Esophagus muscularis mucosa (tissue), 4 donors: Measurements from ENCODE around the gene C16orf74. TPM values are rescaled to one million over a fixed set of nuclear protein-coding genes. Genes with fewer than 3 reads are reported as not detected.

Experiments used
- DNase-seq: peaks from one replicate; pipeline ENCODE4 v3.0.0-alpha.2; 2017; ENCODE audit errors: extremely low spot score
- H3K27ac ChIP-seq, 4 donors: fragments of 200-600 bp; sonication (generic); replicated peaks in 1 of 4; 1 replicate in 3 of 4; 2 replicates in 1 of 4; pipeline ENCODE4 v1.5.1; 2016 to 2019; ENCODE audit warnings: mild to moderate bottlenecking in 1 of 4
- H3K27me3 ChIP-seq, 4 donors: fragments of 200-600 bp; sonication (generic); one replicate each; pipeline versions ENCODE4 v1.5.1 to v1.6.0; 2016 to 2019
- H3K36me3 ChIP-seq, 4 donors: fragments of 200-600 bp; sonication (generic); one replicate each; pipeline ENCODE4 v1.5.1; 2016 to 2019
- H3K4me1 ChIP-seq, 4 donors: fragments of 200-600 bp; sonication (generic); one replicate each; pipeline ENCODE4 v1.5.1; 2016 to 2019
- H3K4me3 ChIP-seq, 4 donors: fragments of 200-600 bp; sonication (generic); 1 replicate in 2 of 4; 2 replicates in 2 of 4; pipeline ENCODE4 v1.5.1; 2016 to 2019; ENCODE audit warnings: mild to moderate bottlenecking in 4 of 4, moderate library complexity in 1 of 4
- H3K9me3 ChIP-seq, 4 donors: fragments of 200-600 bp; sonication (generic); 1 replicate in 3 of 4; 2 replicates in 1 of 4; pipeline ENCODE4 v1.5.1; 2016 to 2019
- EP300 ChIP-seq: sonication (generic); formaldehyde crosslinking; IDR thresholded peaks from one replicate; pipeline ENCODE4 v1.6.1; 2017; ENCODE audit warnings: antibody characterized with exemption
- POLR2A ChIP-seq: fragments of 450-650 bp; IDR thresholded peaks from one replicate; pipeline ENCODE4 v1.6.1; 2017; ENCODE audit warnings: antibody characterized with exemption, moderate library complexity, mild to moderate bottlenecking, low read depth
- POLR2AphosphoS5 ChIP-seq, 2 donors: sonication (generic); formaldehyde crosslinking; IDR thresholded peaks; one replicate each; pipeline ENCODE4 v1.6.1; 2017; ENCODE audit warnings: antibody characterized with exemption in 2 of 2
- WGBS: methylation state at CpG from one replicate; pipeline ENCODE4 v1.1.5; 2018; 5-methylcytosine and 5-hydroxymethylcytosine counted together
- intact Hi-C: fragments of 100-400 bp; cut with DNase I; formaldehyde crosslinking; loops from one replicate; pipeline ENCODE4 v1.15.1; 2023
- total RNA-seq, 4 donors: library from RNA; depleted of rRNA; stranded (reverse); fragments of >200 nt; gene quantifications; one replicate each; pipeline versions ENCODE4 v1.1.0 to v1.2.1, GENCODE V29; 2016
- TF ChIP-seq, protein P1 (sequence below), 3 experiments: fragments of 200-600 bp in 2 of 3; fragments of 450-650 bp in 1 of 3; sonication (generic) in 2 of 3; IDR thresholded peaks; one replicate each; pipeline ENCODE4 v1.5.1; 2017 to 2019; ENCODE audit warnings: antibody characterized with exemption in 3 of 3, mild to moderate bottlenecking in 2 of 3, moderate library complexity in 1 of 3

Gene C16orf74
- total RNA-seq, 4 donors from 2014 or later, result 0.83 to 2.4 (median 0.83) TPM; not detected in 1

DNA sequence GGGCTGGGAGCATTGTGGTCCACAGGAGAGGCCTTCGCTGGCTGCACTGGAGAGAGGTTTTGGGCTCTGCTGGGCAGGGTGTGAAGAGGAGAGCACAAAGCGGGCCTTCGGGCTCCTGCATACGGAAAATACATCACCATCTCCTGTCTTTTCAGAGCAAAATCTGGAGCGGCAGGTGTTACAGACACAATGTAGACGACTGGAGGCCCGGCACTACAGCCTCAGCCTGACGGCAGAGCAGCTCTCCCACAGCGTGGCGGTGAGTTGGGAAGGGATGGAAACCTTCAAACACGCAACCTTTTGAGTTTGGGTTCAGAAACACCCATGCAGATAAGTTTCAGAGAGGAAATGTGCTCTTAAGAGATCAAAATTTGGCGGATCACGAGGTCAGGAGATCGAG, 80.1 kb downstream of the C16orf74 start:
- intact Hi-C loops, result no loop called here
- Histone ChIP-seq H3K36me3 (peaks cover 52 to 96% (median 75%) of the 10 kb centered on the region in 4 donors), H3K9me3 (no peaks in the 10 kb centered on the region), H3K27ac (no peak overlapping the region), H3K27me3 (no peaks in the 10 kb centered on the region), H3K4me1 (peaks cover 8 to 12% (median 11%) of the 10 kb centered on the region in 4 donors), H3K4me3 (no peak overlapping the region)
- TF ChIP-seq POLR2A (no peak), EP300 (no peak), POLR2AphosphoS5 (IDR thresholded peaks at IDR 0.05) (no peak)
- TF ChIP-seq, protein P1, sequence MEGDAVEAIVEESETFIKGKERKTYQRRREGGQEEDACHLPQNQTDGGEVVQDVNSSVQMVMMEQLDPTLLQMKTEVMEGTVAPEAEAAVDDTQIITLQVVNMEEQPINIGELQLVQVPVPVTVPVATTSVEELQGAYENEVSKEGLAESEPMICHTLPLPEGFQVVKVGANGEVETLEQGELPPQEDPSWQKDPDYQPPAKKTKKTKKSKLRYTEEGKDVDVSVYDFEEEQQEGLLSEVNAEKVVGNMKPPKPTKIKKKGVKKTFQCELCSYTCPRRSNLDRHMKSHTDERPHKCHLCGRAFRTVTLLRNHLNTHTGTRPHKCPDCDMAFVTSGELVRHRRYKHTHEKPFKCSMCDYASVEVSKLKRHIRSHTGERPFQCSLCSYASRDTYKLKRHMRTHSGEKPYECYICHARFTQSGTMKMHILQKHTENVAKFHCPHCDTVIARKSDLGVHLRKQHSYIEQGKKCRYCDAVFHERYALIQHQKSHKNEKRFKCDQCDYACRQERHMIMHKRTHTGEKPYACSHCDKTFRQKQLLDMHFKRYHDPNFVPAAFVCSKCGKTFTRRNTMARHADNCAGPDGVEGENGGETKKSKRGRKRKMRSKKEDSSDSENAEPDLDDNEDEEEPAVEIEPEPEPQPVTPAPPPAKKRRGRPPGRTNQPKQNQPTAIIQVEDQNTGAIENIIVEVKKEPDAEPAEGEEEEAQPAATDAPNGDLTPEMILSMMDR (IDR thresholded peaks at IDR 0.05), result no peak
- no peak for DNase-seq
- WGBS, result 93% methylated on average over 14 of the region's 14 CpGs

GRCh38 chr16:85668676-85669424, 82.0 kb downstream of the C16orf74 start:
- Histone ChIP-seq H3K4me3 (no peak overlapping the region), H3K27ac (no peak overlapping the region), H3K27me3 (no peaks in the 10 kb centered on the region), H3K36me3 (peaks cover 66 to 96% (median 91%) of the 10 kb centered on the region in 4 donors), H3K4me1 (peaks cover 2 to 5% (median 4%) of the 10 kb centered on the region in 4 donors), H3K9me3 (no peaks in the 10 kb centered on the region)
- TF ChIP-seq, protein P1 (IDR thresholded peaks at IDR 0.05), result no peak
- no peak for TF ChIP-seq POLR2A
- TF ChIP-seq EP300, result no peak
- no peak for TF ChIP-seq POLR2AphosphoS5 (IDR thresholded peaks at IDR 0.05)
- intact Hi-C loops, result no loop called here
- DNase-seq, result no peak
- WGBS, result 92% methylated on average over 6 of the region's 10 CpGs

- Histone ChIP-seq H3K27ac (no peak overlapping the region), H3K27me3 (no peaks in the 10 kb centered on the region), H3K4me1 (peaks cover 0 to 3% (median 0%) of the 10 kb centered on the region in 4 donors), H3K4me3 (no peak overlapping the region), H3K9me3 (no peaks in the 10 kb centered on the region), H3K36me3 (peaks cover 74 to 98% (median 97%) of the 10 kb centered on the region in 4 donors)
- intact Hi-C loops, result no loop called here
- no peak for TF ChIP-seq EP300
- TF ChIP-seq, protein P1 (IDR thresholded peaks at IDR 0.05), result no peak
- no peak for TF ChIP-seq POLR2A
- TF ChIP-seq POLR2AphosphoS5 (IDR thresholded peaks at IDR 0.05), result no peak
- no peak for DNase-seq
- 87% methylated on average over 15 of the region's 16 CpGs for whole genome bisulfite sequencing
These were observed 83.0 kb downstream of the C16orf74 start for GRCh38 chr16:85667841-85668413.

GRCh38 chr16:85667261-85667660, 83.6 kb downstream of the C16orf74 start:
- WGBS, result 100% methylated on average over 5 of the region's 9 CpGs
- no peak overlapping the region for H3K4me3 ChIP-seq
- peaks cover 79 to 98% (median 96%) of the 10 kb centered on the region in 4 donors for H3K36me3 ChIP-seq
- DNase-seq, result no peak
- intact Hi-C loops, result no loop called here
- TF ChIP-seq, protein P1 (IDR thresholded peaks at IDR 0.05), result no peak
- TF ChIP-seq EP300 (no peak), POLR2AphosphoS5 (IDR thresholded peaks at IDR 0.05) (no peak), POLR2A (no peak)
- H3K9me3 ChIP-seq, result no peaks in the 10 kb centered on the region
- no peak overlapping the region for H3K27ac ChIP-seq
- H3K27me3 ChIP-seq, result no peaks in the 10 kb centered on the region
- peaks cover 0 to 3% (median 0%) of the 10 kb centered on the region in 4 donors for H3K4me1 ChIP-seq
